Neuronal stem cell (in vitro differentiated cells): Measurements from ENCODE around the gene OCA2.

Experiments
- DNase-seq: peaks from one replicate; pipeline ENCODE4 v3.0.0-alpha.2; 2013; ENCODE audit warnings: low spot score
- H2AFZ ChIP-seq: one replicate; pipeline ENCODE4 v1.6.1; 2013; ENCODE audit warnings: mild to moderate bottlenecking, low read length, inconsistent platforms
- H2AK5ac ChIP-seq: 2 replicates; pipeline ENCODE4 v1.6.1; 2013; ENCODE audit warnings: low read depth, mild to moderate bottlenecking, inconsistent platforms, low read length, moderate library complexity, mixed read lengths
- H2BK120ac ChIP-seq: 2 replicates; pipeline ENCODE4 v1.6.1; 2013; ENCODE audit warnings: low read depth, mild to moderate bottlenecking, inconsistent platforms, low read length, moderate library complexity, mixed read lengths
- H2BK12ac ChIP-seq: one replicate; pipeline ENCODE4 v1.6.1; 2013; ENCODE audit warnings: low read length, inconsistent platforms
- H2BK15ac ChIP-seq: 2 replicates; pipeline ENCODE4 v1.6.1; 2013; ENCODE audit warnings: mild to moderate bottlenecking, low read length, inconsistent platforms, mixed read lengths
- H2BK5ac ChIP-seq: one replicate; pipeline ENCODE4 v1.6.1; 2013; ENCODE audit warnings: inconsistent platforms, mild to moderate bottlenecking, low read length, moderate library complexity
- H3K14ac ChIP-seq: one replicate; pipeline ENCODE4 v1.6.1; 2013; ENCODE audit warnings: low read length, inconsistent platforms
- H3K18ac ChIP-seq: 2 replicates; pipeline ENCODE4 v1.6.1; 2013; ENCODE audit warnings: low read length, inconsistent platforms
- H3K23ac ChIP-seq: 2 replicates; pipeline ENCODE4 v1.6.1; 2013; ENCODE audit warnings: low read depth, mild to moderate bottlenecking, mixed read lengths, low read length, inconsistent platforms; ENCODE audit not compliant: poor library complexity
- H3K27ac ChIP-seq: replicated peaks from 3 replicates; pipeline ENCODE4 v1.5.1; 2013; ENCODE audit warnings: low read length, inconsistent platforms
- H3K27me3 ChIP-seq, 3 experiments: 2 replicates each; pipeline ENCODE4 v1.6.1; 2013; ENCODE audit warnings: low read length in 3 of 3, mild to moderate bottlenecking in 2 of 3, inconsistent platforms in 1 of 3, low read depth in 1 of 3, mixed read lengths in 1 of 3, moderate library complexity in 1 of 3; ENCODE audit not compliant: control insufficient read depth in 3 of 3, insufficient read depth in 3 of 3
- H3K36me3 ChIP-seq, 2 donors: replicated peaks in 1 of 2; 2 replicates each; pipeline ENCODE4 v1.6.1; 2013; ENCODE audit warnings: low read length in 2 of 2; ENCODE audit not compliant: control insufficient read depth in 2 of 2, insufficient read depth in 2 of 2
- H3K4ac ChIP-seq: 2 replicates; pipeline ENCODE4 v1.6.1; 2013; ENCODE audit warnings: inconsistent platforms, mild to moderate bottlenecking, low read length, moderate library complexity
- H3K4me1 ChIP-seq, 2 donors: 1 replicate in 1 of 2; 2 replicates in 1 of 2; pipeline ENCODE4 v1.6.1; 2013; ENCODE audit warnings: low read length in 2 of 2, low read depth in 1 of 2; ENCODE audit not compliant: control insufficient read depth in 2 of 2, insufficient read depth in 1 of 2
- H3K4me2 ChIP-seq: one replicate; pipeline ENCODE4 v1.6.1; 2013; ENCODE audit warnings: mild to moderate bottlenecking, low read length, inconsistent platforms; ENCODE audit not compliant: insufficient read depth, poor library complexity, severe bottlenecking
- H3K4me3 ChIP-seq, 2 donors: 2 replicates each; pipeline ENCODE4 v1.5.1; 2013; ENCODE audit warnings: low read length in 2 of 2, mild to moderate bottlenecking in 2 of 2, inconsistent platforms in 1 of 2, moderate library complexity in 1 of 2
- H3K79me1 ChIP-seq: one replicate; pipeline ENCODE4 v1.6.1; 2013; ENCODE audit warnings: low read depth, mild to moderate bottlenecking, inconsistent platforms, low read length, moderate library complexity
- H3K9ac ChIP-seq: one replicate; pipeline ENCODE4 v1.6.1; 2013; ENCODE audit warnings: mild to moderate bottlenecking, low read depth, low read length, inconsistent platforms; ENCODE audit not compliant: poor library complexity
- H3K9me3 ChIP-seq, 2 donors: replicated peaks in 1 of 2; 2 replicates each; pipeline versions ENCODE3 to v1.6.1; 2013; ENCODE audit warnings: low read length in 2 of 2, mild to moderate bottlenecking in 2 of 2, inconsistent platforms in 1 of 2, low read depth in 1 of 2, mixed read lengths in 1 of 2, moderate library complexity in 1 of 2; ENCODE audit not compliant: control insufficient read depth in 2 of 2, insufficient read depth in 1 of 2
- H4K8ac ChIP-seq: one replicate; pipeline ENCODE4 v1.6.1; 2013; ENCODE audit warnings: low read depth, mild to moderate bottlenecking, inconsistent platforms, low read length, moderate library complexity
- H4K91ac ChIP-seq: one replicate; pipeline ENCODE4 v1.6.1; 2013; ENCODE audit warnings: low read length, low read depth, mild to moderate bottlenecking, inconsistent platforms; ENCODE audit not compliant: poor library complexity
- WGBS, 2 donors: extraction: QIAGEN DNeasy Blood & Tissue Kit; methylation state at CpG; one replicate each; pipeline ENCODE4 v1.1.7; 2013; ENCODE audit warnings: missing lambda C conversion rate in 2 of 2, mixed read lengths in 1 of 2; ENCODE audit not compliant: insufficient read length in 2 of 2, insufficient replicate concordance in 1 of 2; ENCODE audit errors: extremely low coverage in 2 of 2; 5-methylcytosine and 5-hydroxymethylcytosine counted together

OCA2 gene

DNA sequence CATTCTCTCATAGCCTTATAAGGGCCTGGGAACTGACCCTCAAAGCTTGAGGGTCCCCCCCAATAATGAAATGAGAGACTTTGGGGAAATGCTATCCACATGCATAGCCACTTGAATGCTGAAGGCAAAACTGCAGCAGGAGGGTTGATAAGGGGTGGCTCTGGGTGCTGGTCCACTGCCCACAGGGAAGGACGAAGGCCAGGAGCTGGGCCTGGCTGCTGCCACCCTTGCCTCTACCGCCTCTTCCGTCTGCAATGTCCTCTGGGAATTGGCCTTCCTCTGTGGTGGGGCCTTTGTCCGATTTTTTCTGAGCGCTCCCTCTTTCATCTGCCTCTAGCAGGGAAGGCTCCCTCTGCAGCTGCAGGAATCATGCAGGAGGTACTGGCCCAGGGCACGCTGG, 41.0 kb downstream of the OCA2 start:
- Histone ChIP-seq H2BK120ac (no peak overlapping the region), H3K36me3 (no peaks in the 10 kb centered on the region), H4K8ac (no peak overlapping the region), H3K23ac (peak overlapping the region; percentile 22), H3K79me1 (no peaks in the 10 kb centered on the region), H3K27ac (no peak overlapping the region), H2AK5ac (no peak overlapping the region), H4K91ac (no peak overlapping the region), H2BK15ac (no peak overlapping the region), H3K14ac (no peak overlapping the region), H3K27me3 (no peaks in the 10 kb centered on the region), H2BK12ac (no peak overlapping the region), H3K4me3 (no peak overlapping the region), H3K4me1 (peaks cover 0 to 2% of the 10 kb centered on the region in 2 donors), H2BK5ac (no peak overlapping the region), H3K9ac (peak overlapping the region; percentile 7), H2AFZ (no peak overlapping the region), H3K4ac (no peak overlapping the region), H3K4me2 (no peak overlapping the region), H3K18ac (no peak overlapping the region), H3K9me3 (peaks cover 0 to 4% of the 10 kb centered on the region in 2 donors)
- no peak for DNase-seq
- WGBS, 2 donors, result no CpG with 5 or more reads among the region's 6 CpGs

- no peak overlapping the region for H3K23ac ChIP-seq
- no peak overlapping the region for H3K18ac ChIP-seq
- no peak overlapping the region for H2AFZ ChIP-seq
- no peak for DNase-seq
- no CpG with 5 or more reads among the region's 5 CpGs for WGBS, 2 donors
- H3K14ac ChIP-seq, result no peak overlapping the region
- H3K4me3 ChIP-seq, result no peak overlapping the region
- H3K9ac ChIP-seq, result no peak overlapping the region
- H3K4me1 ChIP-seq, result no peaks in the 10 kb centered on the region
- no peaks in the 10 kb centered on the region for H3K36me3 ChIP-seq
- no peak overlapping the region for H4K8ac ChIP-seq
- H2BK5ac ChIP-seq, result no peak overlapping the region
- H2BK15ac ChIP-seq, result no peak overlapping the region
- peaks cover 0 to 1% of the 10 kb centered on the region in 2 donors for H3K9me3 ChIP-seq
- no peak overlapping the region for H3K4ac ChIP-seq
- H2AK5ac ChIP-seq, result no peak overlapping the region
- H3K27me3 ChIP-seq, result no peaks in the 10 kb centered on the region
- no peak overlapping the region for H3K27ac ChIP-seq
- H2BK12ac ChIP-seq, result no peak overlapping the region
- no peak overlapping the region for H3K4me2 ChIP-seq
- H4K91ac ChIP-seq, result no peak overlapping the region
- H3K79me1 ChIP-seq, result no peaks in the 10 kb centered on the region
- no peak overlapping the region for H2BK120ac ChIP-seq
These were observed 47.0 kb downstream of the OCA2 start for GRCh38 chr15:28051955-28052633.

DNA sequence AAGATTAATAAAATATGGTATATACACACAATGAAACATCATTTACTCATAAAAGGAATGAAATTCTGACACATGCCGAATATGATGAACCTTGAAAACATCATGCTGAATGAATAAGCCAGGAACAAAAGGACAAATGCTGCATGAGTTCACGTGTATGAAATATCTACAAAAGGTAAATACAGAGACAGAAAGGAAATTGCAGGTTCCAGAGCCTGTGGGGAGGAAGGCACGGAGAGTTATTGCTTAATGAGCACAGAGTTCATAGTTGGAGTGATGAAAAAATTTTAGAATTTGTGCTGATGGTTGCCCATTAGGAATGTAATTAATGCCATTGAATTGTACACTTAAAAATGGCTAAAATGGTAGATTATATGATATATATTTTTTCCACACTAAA, 49.5 kb downstream of the OCA2 start:
- Histone ChIP-seq H3K23ac (no peak overlapping the region), H4K8ac (no peak overlapping the region), H2BK120ac (no peak overlapping the region), H3K9ac (no peak overlapping the region), H2AFZ (no peak overlapping the region), H2BK12ac (no peak overlapping the region), H2AK5ac (no peak overlapping the region), H2BK15ac (no peak overlapping the region), H3K14ac (no peak overlapping the region), H3K4me3 (no peak overlapping the region), H3K79me1 (no peaks in the 10 kb centered on the region), H2BK5ac (no peak overlapping the region), H3K4me2 (no peak overlapping the region), H4K91ac (no peak overlapping the region), H3K4me1 (no peaks in the 10 kb centered on the region), H3K18ac (no peak overlapping the region), H3K9me3 (peaks cover 0 to 1% of the 10 kb centered on the region in 2 donors), H3K36me3 (no peaks in the 10 kb centered on the region), H3K27ac (no peak overlapping the region), H3K27me3 (peaks cover 0 to 2% (median 0%) of the 10 kb centered on the region in 3 experiments), H3K4ac (no peak overlapping the region)
- WGBS, 2 donors, result no CpG with 5 or more reads among the region's 3 CpGs
- DNase-seq, result no peak

DNA sequence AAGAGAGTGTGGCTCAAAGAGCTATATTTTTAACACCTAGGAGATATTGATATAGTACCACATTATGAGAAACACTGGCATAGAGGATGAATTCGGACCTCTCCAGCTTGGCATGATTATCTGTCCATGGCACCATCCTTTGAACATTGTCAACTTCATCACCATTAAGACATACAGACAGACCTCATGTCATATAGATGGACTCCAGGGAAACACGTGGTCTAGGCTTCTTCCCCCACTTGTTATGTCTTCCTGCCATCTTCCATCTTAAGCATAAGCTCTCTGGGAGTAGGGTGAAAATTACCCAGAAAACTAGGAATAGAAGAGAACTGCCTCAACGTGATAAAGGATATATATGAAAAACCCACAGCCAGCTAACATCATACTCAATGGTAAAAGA, 51.8 kb downstream of the OCA2 start:
- Histone ChIP-seq H3K27me3 (peaks cover 0 to 2% (median 0%) of the 10 kb centered on the region in 3 experiments), H3K23ac (no peak overlapping the region), H2BK5ac (no peak overlapping the region), H3K4me1 (no peaks in the 10 kb centered on the region), H3K14ac (no peak overlapping the region), H3K9me3 (peaks cover 0 to 1% of the 10 kb centered on the region in 2 donors), H3K9ac (no peak overlapping the region), H2AK5ac (no peak overlapping the region), H4K8ac (no peak overlapping the region), H4K91ac (no peak overlapping the region), H3K27ac (no peak overlapping the region), H2BK12ac (no peak overlapping the region), H2BK15ac (no peak overlapping the region), H3K18ac (no peak overlapping the region), H2BK120ac (no peak overlapping the region), H3K79me1 (no peaks in the 10 kb centered on the region), H3K36me3 (no peaks in the 10 kb centered on the region), H2AFZ (no peak overlapping the region), H3K4me2 (no peak overlapping the region), H3K4me3 (no peak overlapping the region), H3K4ac (no peak overlapping the region)
- no CpG with 5 or more reads among the region's 3 CpGs for WGBS, 2 donors
- no peak for DNase-seq
